OCI-LY3 (cell line): ENCODE data around the gene RPH3AL.

Source experiments
- H2AFZ ChIP-seq: fragments of 200-600, 300-600 bp; shearing (Covaris generic); 2 replicates; pipeline ENCODE4 v1.6.0; 2014; ENCODE audit warnings: antibody characterized with exemption, low read depth, low read length
- H3K27ac ChIP-seq: fragments of 200-600, 300-600 bp; sonication (generic); 2 replicates; pipeline ENCODE4 v1.5.1; 2014; ENCODE audit warnings: mild to moderate bottlenecking, low read length, moderate library complexity, mixed read lengths
- H3K27me3 ChIP-seq: fragments of 200-600, 300-600 bp; sonication (generic); 2 replicates; pipeline ENCODE4 v1.6.1; 2014; ENCODE audit warnings: low read depth, low read length, mixed read lengths
- H3K36me3 ChIP-seq: fragments of 200-600, 300-600 bp; sonication (generic); replicated peaks from 2 replicates; pipeline ENCODE3; 2014; ENCODE audit warnings: low read depth, low read length, mixed read lengths
- H3K4me1 ChIP-seq: fragments of 300-600, 200-600 bp; sonication (generic); 2 replicates; pipeline ENCODE4 v1.6.1; 2014; ENCODE audit warnings: low read length, mixed read lengths
- H3K4me2 ChIP-seq: fragments of 200-600, 300-600 bp; sonication (generic); 2 replicates; pipeline ENCODE4 v1.6.1; 2014; ENCODE audit warnings: low read length, mixed read lengths
- H3K4me3 ChIP-seq: fragments of 300-600, 200-600 bp; sonication (generic); 2 replicates; pipeline ENCODE4 v1.5.1; 2014; ENCODE audit warnings: antibody characterized with exemption, mild to moderate bottlenecking, low read length, moderate library complexity
- H3K79me2 ChIP-seq: fragments of 300-600, 200-600 bp; shearing (Covaris generic); 2 replicates; pipeline ENCODE4 v1.6.1; 2014; ENCODE audit warnings: mild to moderate bottlenecking, low read length, mixed read lengths
- H3K9ac ChIP-seq: fragments of 300-600, 200-600 bp; shearing (Covaris generic); 2 replicates; pipeline ENCODE4 v1.6.0; 2014; ENCODE audit warnings: mild to moderate bottlenecking, low read length, moderate library complexity
- H3K9me3 ChIP-seq: fragments of 200-600, 300-600 bp; shearing (Covaris generic); 2 replicates; pipeline ENCODE4 v1.6.1; 2014; ENCODE audit warnings: low read length, mixed read lengths; ENCODE audit not compliant: insufficient read depth
- H4K20me1 ChIP-seq: fragments of 200-600, 300-600 bp; sonication (generic); 2 replicates; pipeline ENCODE4 v1.6.1; 2016; ENCODE audit warnings: low read length, mixed read lengths; ENCODE audit not compliant: insufficient read depth
- CTCF ChIP-seq: fragments of 200-600, 300-600 bp; sonication (generic); IDR thresholded peaks from 2 replicates; pipeline ENCODE4 v1.5.1; 2014; ENCODE audit warnings: antibody characterized with exemption, low read length, low read depth
- EZH2phosphoT487 ChIP-seq: fragments of 200-600 bp; shearing (Covaris generic); IDR thresholded peaks from 2 replicates; pipeline ENCODE4 v1.6.1; 2018; ENCODE audit warnings: antibody characterized with exemption, mixed run types, low read depth

Gene RPH3AL

GRCh38 chr17:280901-281300 lies 71.7 kb downstream of the RPH3AL start:
- Histone ChIP-seq H3K79me2 (no peaks in the 10 kb centered on the region), H2AFZ (no peak overlapping the region), H3K4me2 (no peak overlapping the region), H3K4me1 (no peaks in the 10 kb centered on the region), H3K36me3 (no peaks in the 10 kb centered on the region), H3K9me3 (no peaks in the 10 kb centered on the region), H3K9ac (no peak overlapping the region), H3K27me3 (no peaks in the 10 kb centered on the region), H4K20me1 (no peaks in the 10 kb centered on the region), H3K4me3 (no peak overlapping the region), H3K27ac (no peak overlapping the region)
- TF ChIP-seq EZH2phosphoT487 = no peak
- TF ChIP-seq CTCF = no peak

- no peak overlapping the region for H3K27ac ChIP-seq
- no peak for TF ChIP-seq CTCF
- no peak for TF ChIP-seq EZH2phosphoT487
Observed at GRCh38 chr17:280216-280615, 72.4 kb downstream of the RPH3AL start.

GRCh38 chr17:279776-280175 lies 72.8 kb downstream of the RPH3AL start:
- Histone ChIP-seq H3K27ac (no peak overlapping the region), H2AFZ (no peak overlapping the region), H3K4me3 (no peak overlapping the region), H3K27me3 (no peaks in the 10 kb centered on the region), H3K9me3 (no peaks in the 10 kb centered on the region), H3K4me2 (no peak overlapping the region), H3K4me1 (no peaks in the 10 kb centered on the region), H3K79me2 (no peaks in the 10 kb centered on the region), H4K20me1 (no peaks in the 10 kb centered on the region), H3K36me3 (no peaks in the 10 kb centered on the region), H3K9ac (no peak overlapping the region)
- TF ChIP-seq CTCF (no peak), EZH2phosphoT487 (no peak)

More at GRCh38 chr17:280216-280615, 72.4 kb downstream of the RPH3AL start:
- no peaks in the 10 kb centered on the region for H3K27me3 ChIP-seq
- H3K4me2 ChIP-seq = no peak overlapping the region
- H3K4me1 ChIP-seq = no peaks in the 10 kb centered on the region
- no peaks in the 10 kb centered on the region for H3K9me3 ChIP-seq
- no peaks in the 10 kb centered on the region for H3K79me2 ChIP-seq
- no peak overlapping the region for H3K9ac ChIP-seq
- no peaks in the 10 kb centered on the region for H3K36me3 ChIP-seq
- H4K20me1 ChIP-seq = no peaks in the 10 kb centered on the region
- H2AFZ ChIP-seq = no peak overlapping the region
- H3K4me3 ChIP-seq = no peak overlapping the region

GRCh38 chr17:279331-279730 lies 73.3 kb downstream of the RPH3AL start:
- no peaks in the 10 kb centered on the region for H4K20me1 ChIP-seq
- H3K4me1 ChIP-seq = no peaks in the 10 kb centered on the region
- H3K27me3 ChIP-seq = no peaks in the 10 kb centered on the region
- H3K36me3 ChIP-seq = no peaks in the 10 kb centered on the region
- H3K27ac ChIP-seq = no peak overlapping the region
- no peak overlapping the region for H3K4me3 ChIP-seq
- H3K4me2 ChIP-seq = no peak overlapping the region
- no peak overlapping the region for H2AFZ ChIP-seq
- TF ChIP-seq EZH2phosphoT487 = no peak
- TF ChIP-seq CTCF = no peak
- no peaks in the 10 kb centered on the region for H3K79me2 ChIP-seq
- H3K9me3 ChIP-seq = no peaks in the 10 kb centered on the region
- H3K9ac ChIP-seq = no peak overlapping the region
